SW480 (cell line): ENCODE results near the gene CDH15.
"Not testable (repeated sequence)": the region's sequence is repeated elsewhere in the genome, so short reads cannot be mapped to it uniquely, and the experiment has no call there.

Experiments
- DNase-seq: peaks from one replicate; pipeline ENCODE4 v3.0.0-alpha.2; 2016; ENCODE audit warnings: low spot score

The CDH15 gene

DNA sequence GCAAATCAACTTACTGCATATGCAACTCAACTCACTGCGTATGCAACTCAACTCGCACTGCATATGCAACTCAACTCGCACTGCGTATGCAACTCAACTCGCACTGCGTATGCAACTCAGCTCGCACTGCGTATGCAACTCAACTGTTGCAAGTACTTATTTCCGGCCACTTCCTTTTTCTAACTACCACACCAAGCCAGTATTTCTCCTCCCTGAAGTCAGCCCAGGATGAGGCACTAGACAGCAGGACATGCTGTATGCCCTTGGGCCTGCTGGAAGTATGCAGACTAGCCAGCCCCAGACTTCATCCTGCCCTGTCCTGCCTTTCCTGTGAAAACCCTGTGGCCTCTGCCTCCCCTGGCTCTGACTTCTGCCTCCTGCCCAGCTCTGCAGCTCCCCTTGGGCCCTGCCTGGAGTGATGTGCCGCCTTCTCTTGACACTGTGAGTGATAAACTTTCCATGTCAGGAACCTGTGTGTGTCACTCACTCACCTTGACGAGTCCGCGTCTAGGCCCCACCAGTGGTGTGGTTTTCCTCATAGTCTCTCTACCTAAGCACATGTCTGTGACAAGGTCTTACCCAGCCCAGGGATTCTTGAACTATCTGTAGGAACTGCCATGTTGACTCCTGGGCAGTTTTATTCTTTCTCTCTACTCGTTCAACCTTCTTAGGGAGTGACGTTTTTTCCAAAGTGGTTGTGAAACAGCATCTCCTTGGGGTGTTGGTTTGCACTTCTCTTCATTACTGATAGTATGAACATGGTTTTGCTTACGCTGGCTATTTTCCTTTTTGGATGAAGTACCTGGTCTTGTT lies 62.3 kb downstream of the CDH15 start:
- DNase-seq, result no peak

DNA sequence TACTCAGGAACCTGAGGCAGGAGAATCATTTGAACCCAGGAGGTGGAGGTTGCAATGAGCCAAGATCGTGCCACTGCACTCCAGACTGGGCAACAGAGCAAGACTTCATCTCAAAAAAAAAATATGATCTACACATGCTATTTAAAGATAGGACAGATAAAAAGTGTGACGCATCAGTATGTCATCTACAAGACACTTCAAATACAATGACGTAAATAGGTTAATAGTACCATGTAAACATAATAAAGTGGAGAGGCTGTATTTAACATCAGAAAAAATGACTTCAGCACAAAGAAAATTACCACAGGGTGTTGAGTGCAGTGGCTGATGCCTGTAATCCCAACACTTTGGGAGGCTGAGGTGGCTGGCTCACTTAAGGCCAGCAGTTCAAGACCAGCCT lies 66.2 kb downstream of the CDH15 start:
- no peak for DNase-seq

DNA sequence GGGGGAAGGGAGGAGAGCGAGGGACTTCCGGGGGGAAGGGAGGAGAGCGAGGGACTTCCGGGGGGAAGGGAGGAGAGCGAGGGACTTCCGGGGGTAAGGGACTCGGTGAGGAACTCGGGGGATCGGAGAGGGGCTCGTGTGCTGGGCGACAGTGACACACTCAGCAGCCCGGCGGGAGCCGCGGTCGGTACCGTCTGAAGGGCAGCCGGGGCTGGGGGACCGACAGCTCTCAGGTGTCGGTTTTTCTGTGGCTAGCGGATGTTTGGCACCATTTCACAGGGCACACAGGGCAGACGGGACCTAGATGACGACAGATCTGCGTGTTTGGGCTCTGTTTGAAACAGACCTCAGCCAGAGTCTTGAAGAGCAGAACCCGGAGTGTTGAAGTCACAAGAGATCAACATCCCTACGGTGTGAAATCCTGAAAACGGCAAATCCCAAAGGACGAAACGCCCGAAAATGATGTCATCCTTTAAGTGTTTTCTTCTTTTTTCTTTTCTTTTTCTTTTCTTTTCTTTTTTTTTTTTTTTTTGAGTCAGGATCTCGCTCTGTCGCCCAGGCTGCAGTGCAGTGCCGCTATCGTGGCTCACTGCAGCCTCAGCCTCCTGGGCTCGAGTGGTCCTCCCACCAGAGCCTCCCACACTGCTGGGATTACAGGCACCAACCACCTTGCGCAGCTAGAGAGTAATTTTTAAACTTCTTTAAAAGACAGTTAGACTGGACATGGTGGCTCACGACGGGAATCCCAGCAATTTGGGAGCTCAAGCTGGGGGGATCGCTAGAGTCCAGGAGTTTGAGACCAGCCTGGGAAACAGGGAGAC lies 69.8 kb downstream of the CDH15 start:
- DNase-seq, result peak; percentile 71

DNA sequence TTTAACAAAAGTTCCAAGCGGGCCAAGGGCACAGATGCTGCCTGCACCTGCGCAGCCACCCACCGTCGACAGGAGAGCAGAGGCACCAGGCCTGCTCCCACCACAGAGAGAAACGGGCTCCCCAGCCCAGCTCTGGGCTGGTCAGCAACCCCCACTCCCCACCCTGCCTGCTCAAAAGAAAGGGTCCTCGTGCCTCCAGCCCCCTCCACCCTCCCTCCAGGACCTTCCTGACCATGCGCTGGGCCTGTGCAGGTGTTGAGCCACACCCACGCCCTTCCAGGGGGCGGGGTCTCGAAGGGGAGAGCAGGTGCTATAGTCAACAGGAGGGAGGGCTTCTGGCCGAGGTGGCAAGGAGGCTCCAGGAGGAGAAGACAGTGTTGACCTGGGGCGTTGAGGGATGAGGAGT lies 71.2 kb downstream of the CDH15 start:
- DNase-seq, result no peak

DNA sequence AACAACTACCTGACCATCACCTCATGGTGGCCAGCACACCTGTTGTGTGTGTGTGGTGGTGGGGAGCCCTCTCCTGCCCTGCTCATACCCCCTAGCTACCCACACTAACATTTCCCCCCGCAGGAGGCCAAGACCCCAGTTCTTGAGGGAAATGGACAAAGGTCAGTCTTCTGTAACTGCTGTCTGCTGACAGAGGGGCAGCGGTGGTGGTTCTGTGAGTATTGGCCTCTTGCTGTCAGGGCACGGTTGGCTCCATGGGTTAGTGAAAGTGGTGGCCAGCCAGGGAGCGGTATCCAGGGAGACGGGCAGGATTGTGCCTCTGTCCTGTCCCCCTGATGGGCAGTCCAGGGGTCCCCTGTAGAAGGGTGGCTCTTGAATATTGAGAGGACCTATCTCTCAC lies 72.1 kb downstream of the CDH15 start:
- DNase-seq, result no peak

DNA sequence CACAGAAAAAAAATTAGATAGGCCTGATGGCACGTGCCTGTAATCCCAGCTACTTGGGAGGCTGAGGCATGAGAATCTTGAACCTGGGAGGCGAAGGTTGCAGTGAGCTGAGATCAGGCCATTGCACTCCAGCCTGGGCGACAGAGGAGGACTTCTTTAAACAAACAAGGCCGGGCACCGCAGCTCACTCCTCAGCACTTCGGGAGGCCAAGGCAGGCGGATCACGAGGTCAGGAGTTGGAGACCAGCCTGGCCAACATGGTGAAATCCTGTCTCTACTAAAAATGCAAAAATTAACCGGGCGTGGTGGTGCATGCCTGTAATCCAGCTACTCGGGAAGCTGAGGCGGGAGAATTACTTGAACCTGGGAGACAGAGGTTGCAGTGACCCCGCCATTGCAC lies 72.7 kb downstream of the CDH15 start:
- DNase-seq, result not testable (repeated sequence)

DNA sequence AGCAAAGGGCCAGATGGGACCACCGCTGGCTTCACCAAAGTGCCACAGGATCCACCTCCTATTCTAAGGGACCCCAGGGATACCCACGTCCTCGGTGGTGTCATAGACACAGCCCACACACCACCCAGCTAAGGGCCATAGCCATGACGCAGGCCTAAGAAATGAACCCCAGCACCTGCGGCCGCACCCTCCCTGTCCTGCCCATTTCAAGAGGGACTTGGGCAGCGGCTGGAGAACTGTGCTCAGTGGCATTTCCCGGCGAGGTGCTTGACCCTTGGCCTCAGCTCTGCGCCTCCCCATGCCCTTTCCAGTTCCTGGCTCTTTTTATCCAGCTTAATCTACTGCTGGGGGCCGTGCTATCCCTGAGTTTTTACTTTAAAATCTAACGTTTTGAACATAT lies 73.2 kb downstream of the CDH15 start:
- no peak for DNase-seq
